Central memory CD8-positive, alpha-beta T cell (primary cell): ENCODE measurements around the gene GLRA3.

Experiments
- ATAC-seq: fragments of 150-1000 bp; cut with Tn5 transposase; replicated peaks from 2 replicates; pipeline ENCODE4 v1.10.0; 2022; ENCODE audit warnings: mild to moderate bottlenecking, moderate FRiP score, moderate number of reproducible peaks; ENCODE audit not compliant: poor library complexity, severe bottlenecking; ENCODE audit errors: extremely low read depth
- DNase-seq, 2 donors: peaks; one replicate each; pipeline ENCODE4 v3.0.0; 2021; ENCODE audit warnings: low spot score in 2 of 2
- H3K27ac Mint-ChIP-seq: one replicate; pipeline ENCODE4 v1.8.0; 2022; ENCODE audit warnings: low read depth, mild to moderate bottlenecking, moderate library complexity, mixed read lengths
- H3K27me3 Mint-ChIP-seq: one replicate; pipeline ENCODE4 v1.8.0; 2022; ENCODE audit warnings: mixed read lengths
- H3K36me3 Mint-ChIP-seq: one replicate; pipeline ENCODE4 v1.8.0; 2022; ENCODE audit warnings: mild to moderate bottlenecking, moderate library complexity, mixed read lengths; ENCODE audit not compliant: insufficient read depth
- H3K4me1 Mint-ChIP-seq: one replicate; pipeline ENCODE4 v1.8.0; 2022; ENCODE audit warnings: mixed read lengths
- H3K4me3 Mint-ChIP-seq: one replicate; pipeline ENCODE4 v1.8.0; 2022; ENCODE audit warnings: mild to moderate bottlenecking, moderate library complexity, mixed read lengths
- H3K9me3 Mint-ChIP-seq: one replicate; pipeline ENCODE4 v1.8.0; 2022; ENCODE audit warnings: mixed read lengths

The GLRA3 gene

GRCh38 chr4:174595141-174595929 is 233.7 kb downstream of the GLRA3 start:
- Mint-ChIP-seq H3K27me3 (no peaks in the 10 kb centered on the region), H3K36me3 (no peaks in the 10 kb centered on the region), H3K27ac (no peak overlapping the region), H3K4me3 (no peak overlapping the region), H3K4me1 (no peaks in the 10 kb centered on the region), H3K9me3 (peaks cover 18% of the 10 kb centered on the region)
- DNase-seq (no peak), ATAC-seq (no peak)

DNA sequence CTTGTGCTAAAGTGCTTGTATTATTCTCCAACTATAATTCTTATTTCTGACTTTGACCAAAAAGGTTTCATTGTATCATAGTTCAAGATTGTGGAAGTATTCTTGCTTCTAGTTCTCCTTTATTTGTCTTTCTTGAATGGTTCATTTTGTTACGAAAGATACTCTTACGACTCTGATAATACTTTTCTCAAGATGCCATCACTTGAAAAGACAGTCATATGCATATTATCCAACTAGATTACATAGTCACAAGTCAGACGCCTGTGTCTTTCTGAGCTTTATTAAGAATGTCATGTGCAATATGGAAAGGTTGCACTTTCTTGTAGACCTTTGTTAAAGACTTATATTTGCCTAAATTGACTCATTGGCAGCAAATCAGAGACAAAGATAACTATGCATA is 235.3 kb downstream of the GLRA3 start:
- Mint-ChIP-seq H3K9me3 (peaks cover 15% of the 10 kb centered on the region), H3K36me3 (no peaks in the 10 kb centered on the region), H3K27me3 (no peaks in the 10 kb centered on the region), H3K4me1 (no peaks in the 10 kb centered on the region), H3K4me3 (no peak overlapping the region), H3K27ac (no peak overlapping the region)
- ATAC-seq: no peak
- DNase-seq: no peak

DNA sequence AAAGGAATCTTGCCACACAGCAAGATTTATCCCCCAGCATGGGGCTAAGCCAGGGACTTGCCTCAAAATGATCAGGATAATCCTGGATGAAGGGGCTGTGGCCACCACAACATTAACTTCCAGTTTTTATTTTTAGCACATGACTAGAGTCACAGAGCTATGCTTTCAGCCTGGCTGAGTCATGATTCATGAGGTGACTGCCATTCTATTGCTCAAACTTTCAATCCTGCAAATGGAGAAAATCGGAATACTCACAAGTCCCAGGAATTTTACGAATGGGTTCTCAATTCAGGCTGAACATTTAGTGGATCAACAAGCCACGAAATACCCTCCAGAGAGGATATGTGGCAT is 236.1 kb downstream of the GLRA3 start:
- H3K27me3 Mint-ChIP-seq: no peaks in the 10 kb centered on the region
- H3K9me3 Mint-ChIP-seq: peaks cover 12% of the 10 kb centered on the region
- no peaks in the 10 kb centered on the region for H3K4me1 Mint-ChIP-seq
- H3K4me3 Mint-ChIP-seq: no peak overlapping the region
- H3K27ac Mint-ChIP-seq: no peak overlapping the region
- H3K36me3 Mint-ChIP-seq: no peaks in the 10 kb centered on the region
- no peak for DNase-seq
- no peak for ATAC-seq

- Mint-ChIP-seq H3K4me1 (no peaks in the 10 kb centered on the region), H3K27me3 (no peaks in the 10 kb centered on the region), H3K27ac (no peak overlapping the region), H3K36me3 (no peaks in the 10 kb centered on the region), H3K9me3 (peaks cover 12% of the 10 kb centered on the region), H3K4me3 (no peak overlapping the region)
- DNase-seq: no peak
- ATAC-seq: no peak
Observed at GRCh38 chr4:174592256-174592984, 236.6 kb downstream of the GLRA3 start.

DNA sequence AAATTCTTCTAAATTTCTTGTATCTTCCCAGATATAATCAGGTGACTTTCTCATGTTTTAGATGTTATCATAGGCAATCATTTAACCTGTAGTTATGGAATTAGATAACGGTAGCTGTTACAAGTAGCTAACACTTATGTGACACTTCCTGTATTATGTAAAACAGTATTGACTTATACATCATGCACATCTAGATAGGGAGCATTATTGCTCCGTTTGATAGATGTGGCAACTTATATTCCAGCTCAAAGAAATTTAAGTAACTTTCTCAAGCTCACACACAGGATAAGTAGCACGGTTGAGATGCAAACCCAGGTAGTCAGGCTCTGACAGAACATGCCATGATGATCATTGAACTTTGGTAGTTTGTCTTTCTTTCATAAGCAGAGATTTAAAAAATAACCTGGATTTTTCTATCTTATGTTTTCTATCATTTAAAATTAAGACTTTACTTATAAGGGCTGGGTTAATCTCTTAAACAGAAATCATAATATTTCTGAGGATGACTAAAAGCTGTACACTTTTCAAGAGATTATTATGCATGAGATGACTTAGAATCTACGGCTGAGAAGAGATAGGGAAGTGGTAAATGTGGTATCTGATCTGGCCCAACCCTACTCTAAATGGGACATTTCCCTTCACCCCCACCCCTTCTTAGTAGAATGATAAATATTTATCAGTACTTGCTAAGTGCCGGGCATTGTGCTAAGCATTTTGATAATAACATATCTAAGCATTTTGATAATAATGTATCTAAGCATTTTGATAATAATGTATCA is 237.6 kb downstream of the GLRA3 start:
- ATAC-seq (no peak), DNase-seq (no peak)
- Mint-ChIP-seq H3K36me3 (no peaks in the 10 kb centered on the region), H3K27me3 (no peaks in the 10 kb centered on the region), H3K4me3 (no peak overlapping the region), H3K27ac (no peak overlapping the region), H3K9me3 (peaks cover 7% of the 10 kb centered on the region), H3K4me1 (no peaks in the 10 kb centered on the region)

- ATAC-seq (no peak), DNase-seq (no peak)
- no peaks in the 10 kb centered on the region for H3K36me3 Mint-ChIP-seq
- H3K4me3 Mint-ChIP-seq: no peak overlapping the region
- H3K4me1 Mint-ChIP-seq: no peaks in the 10 kb centered on the region
- H3K9me3 Mint-ChIP-seq: peaks cover 6% of the 10 kb centered on the region
- no peaks in the 10 kb centered on the region for H3K27me3 Mint-ChIP-seq
- no peak overlapping the region for H3K27ac Mint-ChIP-seq
Observed at GRCh38 chr4:174590336-174590735, 238.7 kb downstream of the GLRA3 start.
